HG02610 (cell line): ENCODE measurements around the gene EGLN1.
"Not testable (repeated sequence)": the region's sequence is repeated elsewhere in the genome, so short reads cannot be mapped to it uniquely, and the experiment has no call there.

ENCODE experiments used
- ATAC-seq: cut with Tn5 transposase; IDR thresholded peaks from one replicate; pipeline ENCODE4 v1.9.1; 2021; ENCODE audit warnings: mild to moderate bottlenecking, moderate library complexity; ENCODE audit not compliant: unreplicated experiment

The EGLN1 gene

GRCh38 chr1:231421971-231422797, at the start of gene EGLN1:
EGLN1 (minus strand) TSS chr1:231422287; CDS start chr1:231421888, 399 bp downstream.
- peak; percentile 83 for ATAC-seq

GRCh38 chr1:231471500-231471899, 49.4 kb upstream of the EGLN1 start:
- ATAC-seq, result not testable (repeated sequence)

- not testable (repeated sequence) for ATAC-seq
These were observed 48.9 kb upstream of the EGLN1 start for GRCh38 chr1:231471027-231471426.

- no peak for ATAC-seq
These were observed 45.9 kb upstream of the EGLN1 start for GRCh38 chr1:231467986-231468385.

GRCh38 chr1:231465051-231465450, 43.0 kb upstream of the EGLN1 start:
- peak; percentile 62 for ATAC-seq

- ATAC-seq, result no peak
These were observed 41.5 kb upstream of the EGLN1 start for GRCh38 chr1:231463541-231463940.

- peak; percentile 73 for ATAC-seq
These were observed 38.5 kb upstream of the EGLN1 start for GRCh38 chr1:231460614-231461013.

- ATAC-seq, result not testable (repeated sequence)
These were observed 37.4 kb upstream of the EGLN1 start for GRCh38 chr1:231459438-231459837.

DNA sequence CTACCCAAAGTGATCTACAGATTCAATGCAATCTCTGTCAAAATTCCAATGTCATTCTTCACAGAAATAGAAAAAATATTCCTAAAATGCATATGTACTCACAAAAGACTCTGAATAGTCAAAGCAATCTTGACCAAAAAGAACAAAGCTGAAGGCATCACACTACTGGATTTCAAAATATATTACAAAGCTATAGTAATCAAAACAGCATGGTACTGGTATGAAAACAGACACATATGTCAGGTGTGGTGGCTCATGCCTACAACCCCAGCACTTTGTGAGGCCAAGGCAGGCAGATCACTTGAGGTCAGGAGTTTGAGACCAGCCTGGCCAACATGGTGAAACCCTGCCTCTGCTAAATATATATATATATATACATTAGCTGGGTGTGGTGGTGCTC, 35.9 kb upstream of the EGLN1 start:
- ATAC-seq, result not testable (repeated sequence)

- ATAC-seq, result not testable (repeated sequence)
These were observed 32.0 kb upstream of the EGLN1 start for GRCh38 chr1:231454133-231454532.

DNA sequence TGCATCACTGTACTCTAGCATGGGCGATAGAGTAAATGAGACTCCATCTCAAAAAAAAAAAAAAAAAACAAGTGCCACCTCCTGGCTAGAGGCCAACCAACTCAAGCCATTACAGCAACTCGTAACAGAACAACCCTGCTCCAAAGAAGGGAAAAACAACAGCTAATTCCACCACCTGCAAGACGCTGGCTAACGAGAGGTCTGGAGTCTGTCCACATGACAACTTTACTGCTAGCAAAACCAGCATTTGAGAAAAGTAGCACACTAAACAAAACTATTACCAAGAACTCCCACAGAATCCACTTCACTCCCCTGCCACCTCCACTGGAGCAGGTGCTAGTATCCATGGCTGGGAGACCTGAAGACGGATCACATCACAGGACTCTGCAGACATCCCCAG, 24.1 kb upstream of the EGLN1 start:
- no peak for ATAC-seq

- no peak for ATAC-seq
These were observed 22.0 kb upstream of the EGLN1 start for GRCh38 chr1:231444059-231444458.

- ATAC-seq, result no peak
These were observed 21.3 kb upstream of the EGLN1 start for GRCh38 chr1:231443363-231443762.

GRCh38 chr1:231442735-231443134, 20.6 kb upstream of the EGLN1 start:
- ATAC-seq, result no peak

- no peak for ATAC-seq
These were observed 10.9 kb upstream of the EGLN1 start for GRCh38 chr1:231432996-231433395.

DNA sequence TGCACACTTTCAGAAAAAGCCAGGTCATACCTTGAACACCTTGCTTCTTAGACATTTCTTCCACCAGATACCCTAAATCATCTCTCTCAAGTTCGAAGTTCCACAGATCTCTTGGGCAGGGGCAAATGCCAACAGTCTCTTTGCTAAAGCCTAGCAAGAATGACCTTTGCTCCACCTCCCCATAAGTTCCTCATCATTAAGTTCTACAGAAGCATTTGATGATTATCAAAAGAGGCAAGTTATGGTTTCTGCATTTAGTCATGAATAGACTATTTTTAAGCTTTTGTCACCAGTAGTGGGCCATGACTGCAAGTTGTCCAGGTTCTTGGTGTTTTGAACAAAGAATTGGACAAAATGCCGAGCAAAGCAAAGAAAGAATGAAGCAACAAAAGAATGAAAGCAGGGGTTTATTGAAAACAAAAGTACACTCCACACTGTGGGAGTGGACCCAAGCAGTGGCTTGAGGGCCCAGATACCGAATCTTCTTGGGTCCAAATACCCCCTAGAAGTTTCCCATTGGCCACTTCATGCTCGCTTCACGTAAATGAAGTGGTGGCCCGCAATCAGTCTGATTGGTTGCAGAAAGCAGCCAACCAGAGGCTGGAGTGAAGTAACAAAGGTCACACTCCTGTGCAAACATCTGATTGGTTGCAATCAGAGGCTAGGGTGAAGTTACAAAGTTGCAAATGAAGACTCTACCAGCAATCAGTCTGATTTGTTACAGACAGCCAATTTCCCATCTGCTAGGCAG, 9.8 kb upstream of the EGLN1 start:
- no peak for ATAC-seq

- ATAC-seq, result not testable (repeated sequence)
These were observed 8.7 kb upstream of the EGLN1 start for GRCh38 chr1:231430678-231431352.

DNA sequence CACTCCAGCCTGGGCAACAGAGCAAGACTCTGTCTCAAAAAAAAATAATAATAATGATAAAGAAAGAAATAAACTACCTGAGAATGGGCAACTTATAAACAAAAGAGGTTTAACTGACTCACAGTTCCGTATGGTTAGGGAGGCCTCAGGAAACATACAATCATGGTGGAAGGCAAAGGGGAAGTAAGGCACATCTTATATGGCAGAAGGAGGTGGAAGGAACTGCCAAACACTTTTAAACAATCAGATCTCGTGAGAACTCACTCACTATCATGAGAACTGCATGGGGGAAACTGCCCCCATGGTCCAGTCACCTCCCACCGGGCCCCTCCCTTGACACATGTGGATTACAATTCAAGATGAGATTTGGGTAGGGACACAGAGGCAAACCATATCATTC, 6.3 kb upstream of the EGLN1 start:
- no peak for ATAC-seq

GRCh38 chr1:231424950-231425805, 3.1 kb upstream of the EGLN1 start:
- ATAC-seq, result no peak

DNA sequence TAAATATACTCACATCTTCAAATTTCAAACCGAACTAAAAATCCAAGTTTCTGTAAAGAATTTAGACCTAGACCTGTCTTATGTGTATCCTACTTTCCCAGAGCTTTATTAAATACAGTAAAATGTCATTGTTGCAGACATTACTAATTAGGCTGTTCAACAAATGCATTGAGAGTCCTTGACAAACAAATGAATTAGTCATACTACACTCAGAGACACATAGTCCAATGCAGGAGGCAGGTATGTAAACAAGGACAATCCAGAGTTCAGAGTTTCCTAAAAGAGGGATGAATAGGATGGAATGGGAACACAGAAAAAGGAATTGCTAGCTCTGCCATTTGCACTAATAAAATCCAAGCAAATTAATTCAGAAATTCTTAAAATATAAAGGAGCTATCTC, 1.6 kb upstream of the EGLN1 start:
- ATAC-seq, result no peak
